Cardiac fibroblast (primary cell): ENCODE measurements around the gene AGAP9.
"Not testable (repeated sequence)": the region's sequence is repeated elsewhere in the genome, so short reads cannot be mapped to it uniquely, and the experiment has no call there.

Source experiments
- DNase-seq, 2 donors: peaks; one replicate each; pipeline versions ENCODE4 v3.0.0 to v3.0.0-alpha.2; 2010; ENCODE audit warnings: low read depth in 2 of 2
- H3K4me3 ChIP-seq, 2 donors: replicated peaks in 1 of 2; 1 replicate in 1 of 2; 2 replicates in 1 of 2; pipeline ENCODE4 v1.5.1; 2011; ENCODE audit warnings: low read depth in 2 of 2, low read length in 2 of 2, mild to moderate bottlenecking in 2 of 2, moderate library complexity in 1 of 2

Gene AGAP9

GRCh38 chr10:47502313-47502712 is 21.1 kb downstream of the AGAP9 start:
- not testable (repeated sequence) for H3K4me3 ChIP-seq, DNase-seq

- not testable (repeated sequence) for DNase-seq, H3K4me3 ChIP-seq
Measured at GRCh38 chr10:47494226-47494625, 29.2 kb downstream of the AGAP9 start.

- DNase-seq, H3K4me3 ChIP-seq: not testable (repeated sequence)
Measured at GRCh38 chr10:47491600-47491999, 31.8 kb downstream of the AGAP9 start, which contains the start of gene FAM25G. TSS of gene FAM25G (minus strand) at chr10:47491700. CDS start at chr10:47491674, 26 bp downstream.

GRCh38 chr10:47489630-47490029 is 33.8 kb downstream of the AGAP9 start:
- not testable (repeated sequence) for DNase-seq, H3K4me3 ChIP-seq

GRCh38 chr10:47485943-47486342 is 37.5 kb downstream of the AGAP9 start:
- DNase-seq, result peak; percentile 49 to 65
- H3K4me3 ChIP-seq, result not testable (repeated sequence)

GRCh38 chr10:47484786-47485185 is 38.7 kb downstream of the AGAP9 start:
- H3K4me3 ChIP-seq, DNase-seq: not testable (repeated sequence)

- H3K4me3 ChIP-seq, DNase-seq: not testable (repeated sequence)
Measured at GRCh38 chr10:47483923-47484322, 39.5 kb downstream of the AGAP9 start, which contains the start of gene ANXA8. TSS of gene ANXA8 (minus strand) at chr10:47484115. CDS start at chr10:47483933, 182 bp downstream.

- not testable (repeated sequence) for H3K4me3 ChIP-seq, DNase-seq
Measured at GRCh38 chr10:47482367-47482766, 41.1 kb downstream of the AGAP9 start.

GRCh38 chr10:47481768-47482181 is 41.7 kb downstream of the AGAP9 start:
- peak in 1 of 2 donors; percentile 2 for DNase-seq
- H3K4me3 ChIP-seq, result not testable (repeated sequence)

- H3K4me3 ChIP-seq, result not testable (repeated sequence)
- DNase-seq, result peak; percentile 7 to 55
Measured at GRCh38 chr10:47481182-47481766, 42.2 kb downstream of the AGAP9 start.

- H3K4me3 ChIP-seq, DNase-seq: not testable (repeated sequence)
Measured at GRCh38 chr10:47480133-47480532, 43.3 kb downstream of the AGAP9 start.

- not testable (repeated sequence) for H3K4me3 ChIP-seq, DNase-seq
Measured at GRCh38 chr10:47478114-47478513, 45.3 kb downstream of the AGAP9 start.

- not testable (repeated sequence) for DNase-seq, H3K4me3 ChIP-seq
Measured at GRCh38 chr10:47477078-47477477, 46.4 kb downstream of the AGAP9 start.

- not testable (repeated sequence) for DNase-seq, H3K4me3 ChIP-seq
Measured at GRCh38 chr10:47475101-47475500, 48.3 kb downstream of the AGAP9 start.

- not testable (repeated sequence) for H3K4me3 ChIP-seq, DNase-seq
Measured at GRCh38 chr10:47473516-47473915, 49.9 kb downstream of the AGAP9 start.

GRCh38 chr10:47472647-47473046 is 50.8 kb downstream of the AGAP9 start:
- H3K4me3 ChIP-seq, DNase-seq: not testable (repeated sequence)

- not testable (repeated sequence) for DNase-seq
Measured at GRCh38 chr10:47472072-47472471, 51.4 kb downstream of the AGAP9 start.

GRCh38 chr10:47468731-47469528 is 54.5 kb downstream of the AGAP9 start:
- not testable (repeated sequence) for DNase-seq, H3K4me3 ChIP-seq

More at GRCh38 chr10:47472072-47472471, 51.4 kb downstream of the AGAP9 start:
- H3K4me3 ChIP-seq, result not testable (repeated sequence)

GRCh38 chr10:47467957-47468356 is 55.5 kb downstream of the AGAP9 start:
- not testable (repeated sequence) for H3K4me3 ChIP-seq, DNase-seq
